Measurements from ENCODE around the gene MAOA.
"Not testable (repeated sequence)": the region's sequence is repeated elsewhere in the genome, so short reads cannot be mapped to it uniquely, and the experiment has no call there.

MAOA gene

DNA sequence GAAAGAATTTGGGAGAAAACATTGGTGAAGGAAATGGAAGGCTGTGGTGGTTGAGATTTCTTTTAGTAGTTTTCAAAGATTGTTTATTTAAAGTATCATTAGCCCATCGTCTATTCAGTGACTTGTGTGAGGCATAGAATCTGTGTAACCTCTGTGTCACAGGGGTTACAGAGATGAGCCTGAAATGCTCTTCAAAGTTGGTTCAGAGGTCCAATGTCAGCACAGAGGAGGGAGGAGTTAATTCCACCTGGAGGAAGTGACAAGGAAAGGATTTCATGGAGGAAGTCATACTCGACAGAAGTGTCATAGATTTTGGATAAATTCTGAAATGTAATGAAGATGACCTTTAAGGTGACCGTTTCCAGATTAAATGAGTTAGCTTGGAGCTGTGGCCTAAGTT is 8.2 kb downstream of the MAOA start:
- DNase-seq: no peak

DNA sequence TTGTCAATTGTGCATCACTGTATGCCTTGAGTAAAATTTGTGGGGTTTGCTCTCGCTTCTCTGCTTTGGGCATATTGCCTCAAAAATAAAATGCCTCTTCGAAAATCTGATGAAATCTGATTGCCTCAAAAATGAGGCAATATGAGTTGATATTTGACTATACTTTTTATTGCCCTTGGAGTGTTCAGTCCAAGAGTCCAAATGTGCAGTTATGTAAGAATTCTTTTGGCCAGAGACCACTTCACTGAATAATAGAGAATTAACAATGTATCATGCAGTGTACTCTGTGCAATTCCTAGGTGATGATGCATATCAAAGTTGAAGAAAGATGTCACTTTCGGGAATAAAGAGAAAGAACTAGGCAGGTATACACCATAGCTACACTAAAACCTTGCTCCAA is 8.6 kb downstream of the MAOA start:
- DNase-seq: no peak

DNA sequence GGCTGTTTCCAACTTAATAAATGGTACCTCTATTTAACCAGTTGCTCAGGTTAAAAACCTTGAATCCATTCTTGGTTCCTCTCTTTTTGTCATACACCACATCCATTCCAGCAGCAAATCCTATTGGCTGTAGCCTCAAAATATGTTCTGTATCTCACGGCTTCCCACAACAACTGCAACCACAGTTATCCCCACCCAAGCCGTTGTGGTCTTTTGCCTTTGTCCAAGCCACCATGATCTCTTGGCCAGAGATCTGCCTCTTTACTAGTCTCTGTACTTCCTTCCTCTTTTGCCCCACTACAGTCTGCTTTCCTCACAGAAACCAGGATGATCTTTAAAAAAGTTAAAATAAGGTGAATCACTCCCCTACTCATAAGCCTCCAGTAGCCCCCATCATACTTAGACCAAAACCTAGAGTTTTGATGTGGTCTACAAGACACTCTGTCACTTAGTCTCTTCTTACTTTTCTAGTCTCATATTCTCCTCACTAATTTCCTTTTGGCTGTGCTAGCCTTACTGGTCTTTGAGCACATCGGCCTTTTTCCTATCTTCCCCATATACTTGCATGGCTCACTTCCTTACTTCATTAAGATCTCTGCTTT is 10.3 kb downstream of the MAOA start:
- DNase-seq: no peak

DNA sequence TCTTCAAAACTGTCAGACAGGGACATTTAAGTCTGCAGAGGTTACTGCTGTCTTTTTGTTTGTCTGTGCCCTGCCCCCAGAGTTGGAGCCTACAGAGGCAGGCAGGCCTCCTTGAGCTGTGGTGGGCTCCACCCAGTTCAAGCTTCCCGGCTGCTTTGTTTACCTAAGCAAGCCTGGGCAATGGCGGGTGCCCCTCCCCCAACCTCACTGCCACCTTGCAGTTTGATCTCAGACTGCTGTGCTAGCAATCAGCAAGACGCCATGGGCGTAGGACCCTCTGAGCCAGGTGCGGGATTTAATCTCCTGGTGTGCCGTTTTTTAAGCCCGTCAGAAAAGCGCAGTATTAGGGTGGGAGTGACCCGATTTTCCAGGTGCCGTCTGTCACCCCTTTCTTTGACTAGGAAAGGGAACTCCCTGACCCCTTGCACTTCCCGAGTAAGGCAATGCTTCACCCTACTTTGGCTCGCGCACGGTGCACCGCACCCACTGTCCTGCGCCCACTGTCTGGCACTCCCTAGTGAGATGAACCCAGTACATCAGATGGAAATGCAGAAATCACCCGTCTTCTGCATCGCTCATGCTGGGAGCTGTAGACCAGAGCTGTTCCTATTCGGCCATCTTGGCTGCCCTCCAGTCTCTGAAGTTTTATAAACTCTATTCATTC is 20.0 kb downstream of the MAOA start:
- DNase-seq: not testable (repeated sequence)

DNA sequence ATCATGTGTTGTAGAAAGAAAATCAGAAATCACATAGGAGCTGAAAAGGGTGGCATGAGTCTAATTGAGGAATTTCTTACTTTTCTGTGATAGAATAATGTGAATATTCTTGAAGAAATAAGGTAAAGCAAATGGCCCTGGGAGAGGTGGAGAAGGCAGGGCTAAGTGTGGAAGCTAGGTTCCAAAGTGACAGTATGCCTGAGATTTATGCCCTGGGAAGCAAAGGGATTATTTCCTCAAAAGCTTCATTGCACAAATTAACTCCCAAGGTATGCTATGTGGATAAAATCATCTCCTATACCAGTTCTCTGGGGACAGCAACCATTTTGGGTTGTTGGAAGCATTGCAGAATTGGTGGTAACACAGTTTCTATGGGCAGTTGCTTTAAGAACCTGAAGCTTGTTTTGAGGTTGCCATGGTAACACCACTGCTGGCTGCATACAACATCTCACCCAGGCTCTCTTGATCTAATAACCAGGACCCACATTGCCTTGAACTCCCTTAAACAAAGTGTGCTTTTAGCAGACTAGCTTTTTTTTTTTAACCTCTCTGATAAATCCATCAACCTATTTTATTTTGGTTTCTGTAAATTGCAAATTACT is 21.0 kb downstream of the MAOA start:
- DNase-seq: no peak

DNA sequence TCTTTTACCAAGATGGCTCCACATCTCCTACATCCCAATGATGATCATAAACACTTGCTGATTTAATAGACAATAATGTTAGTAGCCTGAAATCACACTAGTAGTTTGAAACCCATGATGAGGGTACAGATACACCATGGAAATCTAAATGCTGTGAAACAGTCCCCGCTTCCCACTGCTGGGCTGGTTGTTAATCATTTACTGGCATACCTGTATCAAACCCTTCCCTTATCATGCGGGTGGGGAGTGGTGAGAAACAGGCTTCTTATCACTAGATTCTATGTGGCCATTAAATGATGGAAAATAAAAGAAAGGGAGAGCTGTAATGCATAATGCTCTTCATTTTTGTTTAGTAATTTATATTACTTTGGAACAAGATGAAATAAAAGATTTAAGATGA is 21.9 kb downstream of the MAOA start:
- no peak for DNase-seq

DNA sequence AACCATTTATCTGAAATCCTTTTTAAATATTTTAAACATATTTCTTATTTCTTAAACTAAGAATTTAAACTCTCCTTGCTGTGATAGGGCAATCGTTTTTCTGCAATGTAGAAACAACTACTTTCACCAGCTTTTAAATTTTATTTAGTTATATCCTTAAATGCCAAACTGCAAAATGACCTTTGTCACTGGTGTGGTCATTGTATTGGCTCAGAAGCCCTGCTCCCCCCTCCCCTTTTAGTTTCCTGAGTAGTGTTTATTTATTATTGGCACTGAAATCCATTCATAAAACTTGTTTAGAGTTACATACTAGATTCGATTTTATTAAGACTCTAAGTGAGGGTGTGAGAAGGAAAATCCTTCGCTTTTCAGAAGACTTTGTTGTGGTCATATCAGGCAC is 23.0 kb downstream of the MAOA start:
- no peak for DNase-seq

DNA sequence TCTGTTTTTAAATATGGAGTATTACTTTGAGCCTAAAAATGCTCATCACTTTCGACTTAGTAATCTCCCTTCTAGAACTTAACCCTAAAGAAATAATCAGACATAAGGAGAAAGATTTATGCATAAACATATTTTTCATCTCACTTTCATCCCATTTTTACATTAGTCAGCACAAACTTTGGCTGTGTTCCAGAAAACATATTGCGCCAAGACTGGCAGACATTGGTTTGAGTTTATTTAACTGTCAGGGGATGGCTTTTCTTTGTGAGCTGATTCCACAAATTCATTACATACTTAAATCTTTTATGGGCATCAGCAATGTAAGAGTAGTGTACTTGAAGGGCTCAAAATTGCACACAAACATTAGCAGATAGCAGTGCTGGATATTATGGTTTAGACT is 23.7 kb downstream of the MAOA start:
- no peak for DNase-seq

DNA sequence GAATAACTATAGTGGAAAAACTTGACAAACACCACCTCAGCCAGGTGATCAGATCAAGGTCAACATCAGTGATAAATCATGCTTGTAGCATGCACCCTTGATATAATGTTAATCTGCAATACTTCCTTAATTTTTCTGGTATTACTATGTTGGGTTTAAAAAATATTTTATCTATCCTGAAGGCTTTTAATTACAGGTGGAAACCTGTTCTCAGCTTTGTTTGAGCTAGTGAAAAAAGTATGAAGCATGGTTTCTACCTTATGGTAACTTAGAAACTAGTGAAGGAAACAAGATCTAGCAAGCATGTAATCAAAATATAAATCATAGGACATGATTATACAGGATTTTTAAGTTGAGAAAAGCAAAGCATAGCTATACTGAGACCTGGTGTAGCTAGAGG is 26.6 kb downstream of the MAOA start:
- DNase-seq: no peak

DNA sequence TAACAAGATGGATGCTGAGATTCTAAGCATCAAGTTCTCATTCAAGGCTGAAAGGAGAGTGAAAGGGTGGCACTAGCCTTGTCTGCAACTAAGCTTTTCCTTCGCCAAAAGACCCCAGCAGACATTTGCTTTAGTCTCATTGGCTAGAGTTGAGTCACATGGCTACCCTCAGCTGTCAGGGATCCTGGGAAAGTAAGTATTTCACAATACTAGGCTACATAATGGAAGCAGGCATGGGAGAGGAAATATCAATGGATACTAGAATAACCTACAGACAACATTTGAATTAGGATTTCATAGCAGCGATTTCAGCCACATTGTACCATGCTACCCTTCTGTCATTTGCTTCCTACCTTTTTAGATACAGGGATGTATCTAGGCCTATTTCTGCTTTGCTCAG is 29.1 kb downstream of the MAOA start:
- no peak for DNase-seq

DNA sequence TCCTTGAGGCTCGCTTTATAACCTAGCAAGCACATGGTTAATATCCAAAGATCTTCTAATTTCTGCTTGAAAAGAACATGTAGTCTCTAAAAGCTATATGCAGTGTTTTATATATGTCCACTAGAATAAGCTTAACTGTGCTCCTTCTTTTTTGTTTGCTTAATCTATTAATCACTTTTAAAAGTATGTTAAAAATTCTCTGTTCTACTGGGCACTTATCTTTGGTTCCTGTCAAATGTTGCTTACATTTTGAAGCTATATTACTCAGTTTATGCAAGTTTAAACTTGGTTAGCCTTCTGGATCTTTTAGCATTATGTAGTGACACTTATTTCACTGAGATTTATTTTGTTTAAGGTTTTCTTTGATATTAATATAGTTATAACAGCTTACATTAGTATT is 32.5 kb downstream of the MAOA start:
- DNase-seq: no peak

DNA sequence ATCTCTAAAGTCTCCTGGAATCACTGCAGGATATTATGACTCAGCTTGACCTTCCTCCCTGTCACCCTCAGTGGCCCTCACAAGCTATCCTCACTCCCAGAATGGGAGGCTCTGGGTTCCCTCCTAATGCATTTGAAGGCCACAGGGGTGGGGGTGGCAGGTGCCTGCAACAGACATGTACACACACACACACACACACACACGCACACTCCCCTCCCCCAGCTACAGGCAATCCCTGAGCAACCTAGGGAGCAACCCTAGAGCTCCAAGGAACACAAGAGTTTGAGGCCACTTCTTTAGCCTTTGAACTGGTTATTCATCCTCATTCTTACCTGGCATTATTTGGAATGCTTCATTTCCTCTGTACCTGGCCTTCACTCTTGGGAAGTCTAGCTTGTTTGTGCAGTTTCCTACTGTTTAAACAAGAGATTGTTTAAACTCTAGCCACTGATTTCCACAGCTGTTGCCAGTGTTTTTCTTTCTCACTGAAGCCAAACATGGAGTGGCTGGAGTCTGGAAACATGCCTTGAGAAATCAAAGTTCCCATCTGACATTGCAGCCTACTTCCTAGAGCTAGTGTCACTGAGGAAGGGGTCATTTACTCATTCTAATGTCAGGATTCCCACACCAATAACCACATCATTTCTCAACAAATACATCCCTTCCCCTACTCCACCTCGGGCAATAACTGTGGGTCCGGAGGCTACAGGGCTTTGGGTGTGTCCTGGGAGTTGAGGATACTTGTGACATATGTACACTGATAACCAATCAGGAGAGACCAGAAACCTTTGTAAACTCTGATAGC is 37.7 kb downstream of the MAOA start:
- peak; percentile 17 for DNase-seq

DNA sequence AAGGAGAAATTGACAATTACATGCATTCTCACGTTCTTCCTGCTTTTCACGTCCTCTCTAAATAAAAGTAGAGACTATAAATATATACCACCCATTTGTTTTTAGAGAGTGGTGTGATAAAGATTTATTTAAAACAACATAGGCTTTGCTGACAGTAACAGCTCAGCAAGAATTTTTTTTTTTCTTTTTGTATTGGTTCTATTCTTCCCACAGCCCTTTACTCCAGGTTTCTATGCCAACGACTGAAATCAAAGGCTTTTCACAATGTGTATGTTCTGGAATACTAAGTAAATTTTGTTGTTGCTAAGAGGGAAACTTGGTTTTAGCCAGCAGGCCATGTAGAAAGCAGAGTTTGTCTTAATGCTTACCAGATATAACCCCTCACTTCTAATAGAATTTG is 43.4 kb downstream of the MAOA start:
- DNase-seq: no peak

DNA sequence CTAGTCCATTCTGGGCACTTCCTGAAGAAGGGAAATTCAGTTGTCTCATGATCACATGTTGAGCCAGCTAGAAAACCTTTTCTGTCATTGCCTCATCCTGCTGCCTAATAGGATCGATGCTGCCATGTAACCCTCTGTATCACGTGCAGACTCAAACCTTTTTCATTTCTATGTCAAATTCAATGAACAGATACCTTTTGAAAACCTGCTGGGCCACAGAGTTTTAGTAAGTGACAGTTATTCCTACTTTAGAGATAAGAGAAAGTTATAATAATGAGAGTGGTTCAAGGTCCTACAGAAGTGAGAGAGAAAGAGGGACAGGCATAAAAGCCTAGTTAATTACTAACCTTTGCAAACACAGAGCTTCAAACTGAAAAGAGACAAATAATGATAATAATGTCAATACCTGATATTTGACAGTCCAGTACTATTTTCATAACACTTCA is 46.0 kb downstream of the MAOA start:
- DNase-seq: no peak

DNA sequence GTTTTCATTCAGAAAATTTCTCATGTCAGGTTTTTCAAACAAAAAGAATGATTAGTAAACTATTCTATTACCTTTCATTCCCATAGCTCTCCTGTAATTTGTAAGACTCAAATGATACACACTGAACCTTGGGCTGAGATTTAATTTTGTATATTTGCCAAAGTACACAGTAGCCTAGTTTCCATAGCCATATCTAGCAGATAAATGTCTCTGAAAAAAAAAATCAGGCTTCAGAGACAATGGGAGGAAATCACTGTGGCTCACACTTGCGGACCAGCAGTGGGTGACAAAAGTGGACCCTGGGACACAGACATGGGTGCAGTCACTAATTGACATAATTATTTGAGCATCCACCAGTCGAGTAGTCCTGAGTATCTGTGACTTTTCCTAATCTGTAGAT is 46.6 kb downstream of the MAOA start:
- DNase-seq: no peak

DNA sequence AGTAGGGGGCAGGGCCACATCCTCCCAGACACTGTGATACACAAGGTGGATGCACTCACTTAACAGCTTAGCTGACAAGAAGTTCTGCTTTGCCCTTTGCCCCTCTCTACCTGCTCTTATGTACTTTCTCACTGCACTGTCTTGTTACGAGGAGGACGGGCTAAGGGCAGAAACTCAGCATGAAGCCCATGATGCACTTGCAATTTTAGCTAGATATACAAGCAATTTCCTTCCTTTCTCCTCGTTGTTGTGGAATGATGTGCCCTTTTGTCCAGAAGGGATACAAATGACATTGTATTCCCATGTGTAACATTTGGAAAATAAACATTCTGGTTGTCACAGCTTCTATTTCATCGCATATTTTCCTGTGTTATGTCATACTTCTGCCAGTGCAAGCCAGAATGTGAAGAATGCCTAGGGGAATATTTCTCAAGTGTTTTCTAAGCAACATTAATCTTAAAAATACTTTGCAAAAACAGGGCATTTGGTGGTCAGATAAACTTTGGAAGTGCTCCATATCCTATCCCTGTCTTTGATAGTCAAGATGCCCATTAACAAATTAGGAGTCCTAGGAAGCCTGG is 47.2 kb downstream of the MAOA start:
- no peak for DNase-seq

DNA sequence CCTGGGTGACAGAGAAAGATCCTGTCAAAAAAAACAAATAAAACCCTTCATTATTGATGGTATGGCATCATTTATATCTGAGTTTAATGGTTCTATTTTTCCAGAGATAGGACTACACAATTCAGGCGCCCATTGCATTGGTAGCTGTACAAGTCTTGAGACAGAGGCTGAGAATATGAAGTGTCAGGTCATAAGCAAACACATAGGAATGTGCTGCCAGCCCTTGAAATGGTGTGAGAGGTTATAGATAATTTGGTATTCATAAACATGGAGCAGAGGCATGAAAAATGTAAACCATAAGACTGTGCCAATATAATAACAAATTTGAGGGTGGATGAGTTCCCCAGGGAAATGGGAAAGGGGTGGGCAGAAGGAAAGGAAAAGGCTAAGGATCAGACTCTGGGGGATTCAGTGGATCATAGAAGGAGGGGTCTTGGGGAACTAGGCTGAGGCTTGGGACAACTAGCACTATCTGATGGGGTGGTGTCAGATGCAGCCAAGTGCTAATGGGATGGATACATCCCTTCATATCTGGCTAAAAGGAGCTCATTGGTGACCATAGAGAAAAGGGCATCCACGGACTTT is 50.8 kb downstream of the MAOA start:
- no peak for DNase-seq

DNA sequence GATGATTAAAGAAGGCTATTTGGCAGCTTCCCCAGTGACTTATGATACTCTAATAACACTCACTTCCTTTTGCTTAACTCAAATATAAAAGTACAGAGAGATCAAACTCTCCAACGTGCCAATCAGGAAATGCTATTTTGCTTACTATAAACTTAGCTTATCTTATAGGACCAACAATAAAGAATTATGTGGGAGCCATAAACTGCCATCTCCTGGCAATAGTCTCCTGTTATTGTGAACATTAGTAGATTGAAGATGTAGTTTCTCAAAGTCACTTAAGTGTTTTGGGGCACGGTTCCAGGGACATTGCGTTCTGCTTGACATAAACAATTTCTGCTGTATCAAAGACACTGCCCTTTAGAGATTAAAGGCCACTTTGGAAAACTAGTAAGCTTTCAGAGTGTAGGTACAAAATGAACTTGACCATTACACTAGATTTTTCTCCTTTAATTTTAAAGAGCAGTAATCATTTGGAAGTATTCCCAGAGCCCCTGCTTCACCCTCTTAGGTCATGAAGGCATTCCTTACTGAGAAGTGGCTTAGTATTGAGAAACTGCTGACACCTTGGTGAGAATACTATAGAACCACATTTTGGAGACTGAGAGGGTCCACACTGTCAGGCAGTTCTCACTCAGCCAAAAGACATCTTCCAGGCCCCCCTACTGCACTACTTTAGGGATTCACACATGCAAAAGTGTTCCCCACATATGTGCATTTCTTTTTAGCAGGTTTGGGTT is 51.9 kb downstream of the MAOA start:
- DNase-seq: no peak

DNA sequence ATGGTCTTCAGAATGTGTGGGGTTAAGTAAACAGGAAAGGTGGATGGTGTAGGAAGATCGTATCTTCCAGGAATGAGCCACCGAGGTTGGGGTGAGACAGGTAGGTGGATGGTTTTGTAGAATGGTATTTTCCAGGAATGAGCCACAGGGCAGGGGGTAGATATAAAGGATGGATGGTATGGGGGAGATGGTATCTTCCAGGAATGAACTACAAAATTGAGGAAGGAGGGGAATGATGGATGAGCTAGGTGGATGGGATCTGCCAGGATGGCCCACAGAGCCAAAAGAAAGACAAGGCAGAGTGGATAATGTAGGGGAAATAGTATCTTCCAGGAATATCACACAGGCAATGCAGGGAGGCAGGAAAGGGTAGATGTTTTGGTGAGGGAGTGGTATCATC is 60.0 kb downstream of the MAOA start:
- no peak for DNase-seq

DNA sequence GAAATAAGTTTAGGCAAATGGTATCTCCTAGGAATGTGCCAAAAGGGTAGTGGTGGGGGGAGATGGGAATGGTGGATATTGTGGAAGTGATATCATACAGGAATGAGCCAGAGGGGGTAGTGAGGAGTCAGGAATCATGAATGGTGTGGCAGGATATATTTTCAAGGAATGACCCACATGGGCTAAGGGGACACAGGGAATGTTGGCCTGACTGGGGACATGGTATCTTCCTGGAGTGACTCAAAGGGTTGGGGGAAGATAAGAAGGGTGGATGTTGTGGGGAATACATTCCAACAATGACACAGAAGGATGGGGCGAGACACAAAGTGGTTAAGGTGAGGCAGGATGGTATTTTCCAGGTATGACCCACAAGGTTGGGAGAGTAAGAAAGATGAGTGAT is 60.6 kb downstream of the MAOA start:
- no peak for DNase-seq

DNA sequence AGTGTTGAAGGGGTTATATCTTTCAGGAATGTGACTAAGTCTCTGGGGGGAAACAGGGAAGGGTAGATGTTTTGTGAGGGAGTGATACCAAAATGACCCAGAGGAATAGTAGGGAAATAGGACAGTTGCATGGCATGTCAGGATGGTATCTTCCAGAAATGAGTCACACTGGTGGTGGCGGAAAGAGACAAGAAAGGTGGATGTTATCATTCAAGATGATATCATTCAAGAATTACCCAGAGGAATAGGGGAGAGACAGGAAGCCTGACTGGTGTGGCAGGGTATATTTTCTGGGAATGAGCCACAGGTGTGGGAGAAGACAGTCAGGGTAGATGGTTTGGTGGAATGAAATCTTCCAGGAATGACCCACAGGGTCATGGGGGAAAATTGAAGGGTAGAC is 61.1 kb downstream of the MAOA start:
- DNase-seq: no peak

DNA sequence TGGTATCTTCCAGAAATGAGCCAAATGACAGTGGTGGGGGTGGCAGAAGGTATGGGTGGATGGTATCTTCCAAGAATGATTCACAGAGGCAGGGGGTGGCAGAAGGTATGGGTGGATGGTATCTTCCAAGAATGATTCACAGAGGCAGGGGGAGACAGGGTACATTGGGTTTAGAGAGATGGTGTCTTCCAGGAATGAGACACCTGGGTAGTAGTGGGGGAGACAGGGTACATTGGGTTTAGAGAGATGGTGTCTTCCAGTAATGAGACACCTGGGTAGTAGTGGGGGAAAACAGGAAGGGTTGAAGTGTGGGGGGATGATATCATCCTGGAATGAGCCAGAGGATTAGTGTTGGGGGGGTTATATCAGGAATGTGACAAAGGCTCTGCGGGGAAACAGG is 62.0 kb downstream of the MAOA start:
- DNase-seq: no peak

Measured in NCI-H2029 (cell line).